Colonic mucosa (tissue), 4 donors: ENCODE results near the gene REV3L. TPM values are rescaled to one million over a fixed set of nuclear protein-coding genes. Genes with fewer than 3 reads are reported as not detected.

Experiments used
- DNase-seq: peaks from one replicate; pipeline ENCODE4 v3.0.0-alpha.2; 2020
- H3K27ac ChIP-seq: fragments of 200-600 bp; one replicate; pipeline ENCODE4 v1.8.0; 2021
- H3K27me3 ChIP-seq: fragments of 200-600 bp; one replicate; pipeline ENCODE4 v1.8.0; 2021
- H3K36me3 ChIP-seq: fragments of 200-600 bp; one replicate; pipeline ENCODE4 v1.8.0; 2021
- H3K4me1 ChIP-seq: fragments of 200-600 bp; one replicate; pipeline ENCODE4 v1.8.0; 2021; ENCODE audit warnings: mild to moderate bottlenecking
- H3K4me3 ChIP-seq: fragments of 200-600 bp; one replicate; pipeline ENCODE4 v1.8.0; 2021
- H3K9ac ChIP-seq, 2 donors: one replicate each; pipeline ENCODE4 v1.7.0; 2013; ENCODE audit warnings: control low read depth in 2 of 2, low read depth in 2 of 2, low read length in 2 of 2
- H3K9me3 ChIP-seq: fragments of 200-600 bp; one replicate; pipeline ENCODE4 v1.8.0; 2021
- intact Hi-C: fragments of 100-400 bp; cut with DNase I; formaldehyde crosslinking; loops from one replicate; pipeline ENCODE4 v1.14.1; 2022
- total RNA-seq, 2 donors: library from RNA; stranded (reverse); fragmentation: NEBNext Ultra II Directional in 1 of 2; extraction: Animal tissue kit (Norgen Biotek cat#: 25700) in 1 of 2; gene quantifications; one replicate each; pipeline ENCODE4 v1.2.1, GENCODE V29; 2021
- TF ChIP-seq, protein P1 (sequence below): fragments of 200-600 bp; IDR thresholded peaks from one replicate; pipeline ENCODE4 v1.8.0; 2022; ENCODE audit warnings: antibody characterized with exemption, mild to moderate bottlenecking
- donor health status: healthy.
- donor health status: DM: no; HTN: no; CAD: no.
- donor health status: DM: no; HTN: no; CAD: no.

REV3L gene
- total RNA-seq, 2 donors from 2014 or later, result 16.7 to 20.8 TPM

GRCh38 chr6:111456208-111456607 lies 26.8 kb downstream of the REV3L start:
- H3K4me3 ChIP-seq, result no peak overlapping the region
- intact Hi-C loops, result no loop called here
- H3K27me3 ChIP-seq, result no peaks in the 10 kb centered on the region
- no peaks in the 10 kb centered on the region for H3K4me1 ChIP-seq
- H3K9ac ChIP-seq, result no peak overlapping the region
- DNase-seq, result no peak
- H3K27ac ChIP-seq, result no peak overlapping the region
- H3K9me3 ChIP-seq, result no peaks in the 10 kb centered on the region
- no peaks in the 10 kb centered on the region for H3K36me3 ChIP-seq
- TF ChIP-seq, protein P1, sequence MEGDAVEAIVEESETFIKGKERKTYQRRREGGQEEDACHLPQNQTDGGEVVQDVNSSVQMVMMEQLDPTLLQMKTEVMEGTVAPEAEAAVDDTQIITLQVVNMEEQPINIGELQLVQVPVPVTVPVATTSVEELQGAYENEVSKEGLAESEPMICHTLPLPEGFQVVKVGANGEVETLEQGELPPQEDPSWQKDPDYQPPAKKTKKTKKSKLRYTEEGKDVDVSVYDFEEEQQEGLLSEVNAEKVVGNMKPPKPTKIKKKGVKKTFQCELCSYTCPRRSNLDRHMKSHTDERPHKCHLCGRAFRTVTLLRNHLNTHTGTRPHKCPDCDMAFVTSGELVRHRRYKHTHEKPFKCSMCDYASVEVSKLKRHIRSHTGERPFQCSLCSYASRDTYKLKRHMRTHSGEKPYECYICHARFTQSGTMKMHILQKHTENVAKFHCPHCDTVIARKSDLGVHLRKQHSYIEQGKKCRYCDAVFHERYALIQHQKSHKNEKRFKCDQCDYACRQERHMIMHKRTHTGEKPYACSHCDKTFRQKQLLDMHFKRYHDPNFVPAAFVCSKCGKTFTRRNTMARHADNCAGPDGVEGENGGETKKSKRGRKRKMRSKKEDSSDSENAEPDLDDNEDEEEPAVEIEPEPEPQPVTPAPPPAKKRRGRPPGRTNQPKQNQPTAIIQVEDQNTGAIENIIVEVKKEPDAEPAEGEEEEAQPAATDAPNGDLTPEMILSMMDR, result no peak

GRCh38 chr6:111450636-111451035 lies 32.4 kb downstream of the REV3L start:
- intact Hi-C loops, result no loop called here
- TF ChIP-seq, protein P1, result no peak
- Histone ChIP-seq H3K9me3 (no peaks in the 10 kb centered on the region), H3K36me3 (no peaks in the 10 kb centered on the region), H3K4me1 (no peaks in the 10 kb centered on the region), H3K27me3 (no peaks in the 10 kb centered on the region), H3K9ac (no peak overlapping the region), H3K4me3 (no peak overlapping the region), H3K27ac (no peak overlapping the region)
- DNase-seq, result no peak

GRCh38 chr6:111450087-111450486 lies 32.9 kb downstream of the REV3L start:
- TF ChIP-seq, protein P1, result no peak
- intact Hi-C loops, result no loop called here
- Histone ChIP-seq H3K27ac (no peak overlapping the region), H3K9me3 (no peaks in the 10 kb centered on the region), H3K36me3 (no peaks in the 10 kb centered on the region), H3K27me3 (no peaks in the 10 kb centered on the region), H3K4me3 (no peak overlapping the region), H3K9ac (no peak overlapping the region), H3K4me1 (no peaks in the 10 kb centered on the region)
- no peak for DNase-seq

DNA sequence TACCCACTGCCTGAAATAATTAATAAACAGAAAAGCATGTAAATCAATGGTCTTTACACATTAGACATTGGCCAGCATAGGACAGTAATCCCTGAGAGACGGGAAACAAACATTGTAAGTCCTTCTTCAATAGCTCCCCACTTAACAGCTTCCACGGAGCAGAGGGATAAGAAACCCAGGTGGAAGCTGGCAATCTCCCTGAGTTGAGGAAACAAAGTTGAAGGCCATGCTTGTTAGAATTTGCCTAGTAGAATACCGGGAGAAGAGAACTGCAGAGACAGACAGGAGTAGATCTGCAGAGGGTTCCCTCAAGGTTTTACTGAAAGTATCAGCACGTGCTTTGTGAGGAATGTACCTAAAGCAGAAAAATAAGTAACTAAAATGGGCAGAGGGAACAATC lies 33.9 kb downstream of the REV3L start:
- H3K9ac ChIP-seq, result no peak overlapping the region
- H3K9me3 ChIP-seq, result no peaks in the 10 kb centered on the region
- H3K27me3 ChIP-seq, result no peaks in the 10 kb centered on the region
- H3K4me3 ChIP-seq, result no peak overlapping the region
- no peak overlapping the region for H3K27ac ChIP-seq
- H3K4me1 ChIP-seq, result no peaks in the 10 kb centered on the region
- TF ChIP-seq, protein P1, result no peak
- intact Hi-C loops, result no loop called here
- DNase-seq, result no peak
- no peaks in the 10 kb centered on the region for H3K36me3 ChIP-seq

GRCh38 chr6:111447051-111447450 lies 36.0 kb downstream of the REV3L start:
- DNase-seq, result no peak
- H3K27ac ChIP-seq, result no peak overlapping the region
- TF ChIP-seq, protein P1, result no peak
- no peak overlapping the region for H3K4me3 ChIP-seq
- no peaks in the 10 kb centered on the region for H3K27me3 ChIP-seq
- intact Hi-C loops, result no loop called here
- no peaks in the 10 kb centered on the region for H3K36me3 ChIP-seq
- H3K9ac ChIP-seq, result no peak overlapping the region
- no peaks in the 10 kb centered on the region for H3K9me3 ChIP-seq
- H3K4me1 ChIP-seq, result no peaks in the 10 kb centered on the region

GRCh38 chr6:111445861-111446267 lies 37.2 kb downstream of the REV3L start:
- Histone ChIP-seq H3K9ac (no peak overlapping the region), H3K4me1 (no peaks in the 10 kb centered on the region), H3K27ac (no peak overlapping the region), H3K9me3 (no peaks in the 10 kb centered on the region), H3K4me3 (no peak overlapping the region), H3K36me3 (no peaks in the 10 kb centered on the region), H3K27me3 (no peaks in the 10 kb centered on the region)
- no peak for DNase-seq
- TF ChIP-seq, protein P1, result no peak
- intact Hi-C loops, result no loop called here
